GM20431 (cell line): ENCODE results near the gene ANO2.
"Not testable (repeated sequence)": the region's sequence is repeated elsewhere in the genome, so short reads cannot be mapped to it uniquely, and the experiment has no call there.

Experiments used
- in situ Hi-C: fragments of 300-500 bp; cut with MseI, MboI; formaldehyde crosslinking; loops from one replicate; pipeline ENCODE4 v1.15.0; 2020; ENCODE audit warnings: low sequenced_read_pairs; ENCODE audit not compliant: unreplicated experiment

ANO2 gene

DNA sequence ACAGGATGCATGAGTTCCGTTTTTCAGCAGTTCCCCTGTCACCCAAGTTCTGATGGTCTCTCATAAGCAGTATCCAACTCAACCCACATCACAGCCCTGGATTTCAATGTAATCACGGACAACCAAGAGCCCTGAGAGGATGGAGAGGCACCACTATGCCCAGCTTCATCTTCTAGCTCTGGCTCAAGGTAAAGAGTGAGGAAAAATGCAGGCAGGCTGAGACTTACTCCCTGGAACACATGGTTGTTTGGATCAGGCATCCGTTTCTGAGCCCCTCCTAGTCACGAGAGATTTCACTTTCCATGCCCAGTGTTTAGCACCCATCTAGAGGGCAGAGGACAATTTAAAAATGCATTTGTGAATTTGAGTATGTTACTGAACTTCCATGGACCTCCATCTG, 45.0 kb downstream of the ANO2 start:
- in situ Hi-C loops = no loop called here

- in situ Hi-C loops = no loop called here
These were observed 45.4 kb downstream of the ANO2 start for GRCh38 chr12:5899675-5900074.

GRCh38 chr12:5898874-5899273, 46.2 kb downstream of the ANO2 start:
- in situ Hi-C loops = no loop called here

DNA sequence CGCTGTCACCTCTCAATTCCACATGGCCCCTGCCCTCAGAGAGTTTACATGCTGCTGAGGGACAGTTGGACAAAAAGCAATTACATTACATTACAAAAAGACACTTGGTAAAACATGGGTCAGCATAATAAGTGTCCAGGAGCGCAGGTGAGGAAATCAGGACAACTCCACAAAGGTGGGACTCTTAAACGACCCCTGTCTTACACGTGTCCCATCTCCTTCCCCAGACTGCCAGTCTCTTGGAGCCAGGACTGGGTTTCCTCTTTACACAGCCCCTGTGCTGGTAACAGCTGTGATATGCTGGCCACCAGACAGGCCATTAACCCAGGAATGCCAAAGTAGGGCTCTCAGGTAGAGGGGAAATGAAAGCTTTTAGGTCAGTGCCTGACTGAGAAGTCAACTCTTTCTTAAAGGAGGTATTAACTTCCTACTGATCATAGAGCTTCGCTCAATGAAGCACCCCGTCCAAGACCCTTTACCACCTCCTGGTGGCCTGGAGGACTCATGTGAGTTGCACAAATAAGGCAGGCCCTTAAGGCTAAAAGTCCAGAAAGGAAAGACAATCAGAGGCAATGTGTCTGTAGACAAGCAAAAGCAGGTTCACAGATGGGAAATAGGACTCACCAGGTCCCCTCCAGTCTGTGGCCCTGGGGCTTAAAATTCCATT, 55.5 kb downstream of the ANO2 start:
- in situ Hi-C loops = no loop called here

- in situ Hi-C loops = no loop called here
These were observed 56.2 kb downstream of the ANO2 start for GRCh38 chr12:5888816-5889315.

GRCh38 chr12:5887819-5888218, 57.2 kb downstream of the ANO2 start:
- in situ Hi-C loops = not testable (repeated sequence)

DNA sequence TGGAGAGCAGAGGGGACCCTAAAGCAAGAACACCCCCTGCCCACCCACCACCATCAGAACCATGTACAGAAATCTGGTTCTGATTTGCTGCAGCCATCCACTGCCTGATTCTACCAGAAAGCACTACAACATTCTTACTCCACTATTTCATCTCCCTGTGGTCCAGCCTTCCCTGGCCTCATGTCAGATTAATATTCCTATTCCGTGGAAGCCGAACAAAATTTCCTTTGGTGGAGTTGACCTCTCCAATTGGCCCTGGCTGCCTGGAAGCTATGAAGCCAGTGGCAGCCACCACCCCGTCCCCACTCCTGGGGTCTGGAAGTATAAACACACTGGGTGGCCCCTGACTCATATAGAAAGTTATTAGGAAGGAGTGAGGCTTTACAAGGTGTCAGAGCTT, 60.2 kb downstream of the ANO2 start:
- in situ Hi-C loops = no loop called here

DNA sequence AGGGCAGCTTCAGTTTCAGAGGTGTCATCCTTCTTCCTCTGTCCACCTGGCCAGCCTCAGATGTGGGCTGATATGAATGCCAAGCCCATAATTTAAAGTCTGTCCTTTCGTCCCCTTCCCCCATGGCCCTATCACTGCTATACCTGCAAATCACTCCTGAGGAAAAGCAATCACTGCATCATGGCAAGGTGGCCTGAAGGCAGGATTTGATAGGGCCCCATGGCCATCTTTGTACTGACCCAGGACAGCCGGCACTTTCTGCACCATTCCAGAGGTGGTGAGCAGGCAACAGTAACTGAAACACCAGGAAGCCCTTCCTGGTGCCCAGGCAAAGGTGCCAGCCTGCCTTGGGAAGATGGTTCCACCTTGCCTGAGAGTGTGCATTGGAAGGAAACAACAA, 60.8 kb downstream of the ANO2 start:
- in situ Hi-C loops = no loop called here

DNA sequence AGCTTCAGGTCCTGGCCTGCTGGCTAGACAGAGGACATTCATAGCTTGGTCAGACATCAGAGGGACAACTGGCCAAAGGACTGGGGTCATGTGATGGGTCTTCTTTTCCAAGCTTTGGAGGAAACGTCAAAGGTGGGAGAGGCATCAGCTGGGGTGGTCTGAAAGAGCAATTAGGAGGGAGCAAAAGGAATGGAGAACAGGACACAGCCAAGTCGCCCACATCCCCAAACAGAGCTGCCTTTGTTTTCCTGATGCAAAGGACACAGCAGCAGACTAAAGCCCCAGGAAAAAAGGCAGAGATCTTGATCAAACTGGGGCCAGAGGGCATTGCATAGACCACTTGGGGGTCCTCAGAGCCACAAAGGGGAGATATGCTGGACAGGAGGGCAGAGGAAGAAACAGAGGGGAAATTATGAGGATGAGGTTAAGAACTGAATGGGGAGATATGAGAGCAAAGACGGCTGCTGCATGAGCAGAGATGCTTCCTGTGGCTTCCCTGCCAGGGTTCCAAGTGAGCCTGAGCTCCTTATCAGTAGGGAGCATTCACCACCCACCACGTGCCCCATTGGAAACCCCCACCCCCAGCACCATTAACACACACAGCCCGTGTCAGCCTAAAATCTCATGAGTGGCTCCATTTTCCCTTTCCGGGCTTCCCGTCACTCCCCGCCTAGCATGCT, 62.4 kb downstream of the ANO2 start:
- in situ Hi-C loops = no loop called here

GRCh38 chr12:5881666-5882065, 63.4 kb downstream of the ANO2 start:
- in situ Hi-C loops = no loop called here

- in situ Hi-C loops = no loop called here
These were observed 63.9 kb downstream of the ANO2 start for GRCh38 chr12:5881101-5881606.

DNA sequence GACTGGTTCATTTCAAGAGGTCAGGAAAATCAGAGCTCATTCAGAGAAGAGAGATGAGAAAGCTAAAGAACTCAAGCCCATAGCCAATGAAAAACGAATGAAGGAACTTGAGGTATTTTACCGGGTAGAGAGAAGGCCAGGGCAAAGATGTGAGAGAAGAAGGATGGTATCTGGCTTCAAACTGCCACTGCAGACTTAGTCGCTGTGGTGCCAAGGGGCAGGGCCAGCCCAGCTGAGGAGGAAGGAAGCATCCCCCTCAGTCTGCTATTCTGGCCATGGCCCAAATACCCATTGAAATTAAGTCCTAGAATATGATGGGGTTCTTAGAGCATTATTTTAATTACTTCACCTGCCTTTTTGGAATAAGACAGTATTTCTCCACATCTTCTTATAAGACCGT, 69.2 kb downstream of the ANO2 start:
- in situ Hi-C loops = no loop called here

GRCh38 chr12:5874514-5874913, 70.5 kb downstream of the ANO2 start:
- in situ Hi-C loops = no loop called here

DNA sequence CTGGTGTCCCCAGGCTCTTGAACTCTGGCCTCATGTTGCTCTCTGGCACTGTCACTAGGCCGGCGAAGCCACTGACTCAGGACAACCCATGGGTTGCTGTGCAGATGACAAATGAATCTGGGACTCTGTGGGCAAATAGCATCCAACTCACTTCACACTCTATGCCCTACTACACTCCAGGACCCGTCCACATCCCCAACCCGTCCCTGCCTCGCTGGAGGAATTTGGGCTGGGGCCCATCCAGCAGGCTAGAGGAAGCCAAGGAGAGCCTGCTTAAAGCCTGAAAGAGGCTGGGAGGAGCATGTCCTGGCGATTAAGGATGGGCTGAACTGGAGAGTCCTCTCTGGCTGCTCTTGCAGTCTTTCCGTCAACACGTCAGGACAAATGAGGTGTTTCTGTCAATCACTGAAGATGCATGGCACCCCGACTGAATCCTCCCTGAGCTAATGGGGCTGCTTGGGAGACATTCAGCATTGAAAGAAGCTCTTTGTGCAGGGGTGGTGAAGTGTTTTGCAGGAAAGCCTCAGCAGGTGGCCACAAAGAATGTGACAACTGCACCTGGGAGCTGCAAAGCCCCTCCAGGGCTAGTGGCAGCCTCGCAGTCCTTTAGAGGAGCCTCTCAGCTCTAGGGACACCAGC, 71.7 kb downstream of the ANO2 start:
- in situ Hi-C loops = no loop called here

DNA sequence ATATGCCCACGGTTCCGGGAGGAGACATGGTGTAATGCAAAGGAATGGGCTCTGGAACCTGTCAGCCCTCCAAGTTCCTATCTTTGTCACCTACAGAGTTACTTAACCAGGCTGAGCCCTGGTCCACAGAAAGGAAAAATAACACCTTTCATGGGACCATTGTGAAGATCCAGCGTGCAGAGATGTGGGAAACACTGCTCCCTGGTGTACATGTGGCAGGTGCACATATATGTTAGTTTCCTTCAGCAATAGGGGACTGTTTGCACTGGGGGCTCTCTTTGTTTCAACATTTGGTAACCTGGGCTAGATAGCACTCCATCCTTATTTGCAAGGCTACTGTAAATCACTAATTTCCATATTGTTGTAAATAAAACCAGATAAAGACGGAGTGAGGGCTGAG, 72.3 kb downstream of the ANO2 start:
- in situ Hi-C loops = no loop called here

- in situ Hi-C loops = no loop called here
These were observed 73.3 kb downstream of the ANO2 start for GRCh38 chr12:5871741-5872140.

- in situ Hi-C loops = no loop called here
These were observed 74.9 kb downstream of the ANO2 start for GRCh38 chr12:5870183-5870582.

GRCh38 chr12:5868625-5869295, 76.3 kb downstream of the ANO2 start:
- in situ Hi-C loops = no loop called here

GRCh38 chr12:5865397-5865796, 79.7 kb downstream of the ANO2 start:
- in situ Hi-C loops = no loop called here

GRCh38 chr12:5864972-5865371, 80.1 kb downstream of the ANO2 start:
- in situ Hi-C loops = no loop called here

GRCh38 chr12:5864301-5864700, 80.8 kb downstream of the ANO2 start:
- in situ Hi-C loops = no loop called here
